ENCODE results near the gene CRIM1.

DNA sequence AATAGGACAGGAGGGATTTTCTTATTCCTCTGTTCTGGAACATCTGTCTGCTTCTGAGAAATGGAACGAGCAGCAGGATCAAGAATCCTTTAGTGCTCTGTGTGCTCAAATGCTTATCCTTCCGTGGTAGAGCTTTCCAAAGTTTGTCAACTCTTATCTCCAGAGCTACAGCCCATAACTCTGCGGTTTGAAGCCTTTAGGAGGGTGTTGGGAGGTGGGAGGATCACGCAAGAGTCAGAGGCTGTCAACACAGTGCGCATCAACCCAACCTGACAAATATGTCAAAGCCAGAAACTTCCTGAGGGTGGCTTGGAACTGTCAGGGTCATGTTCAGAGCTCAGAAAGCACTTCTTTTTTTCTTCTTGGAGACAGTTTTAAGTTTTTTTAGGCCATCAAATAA, 95.9 kb downstream of the CRIM1 start:
- no peak for TF ChIP-seq CREB5 (CRISPR knock-in tag; IDR thresholded peaks at IDR 0.05; ENCODE audit: low read depth)
- TF ChIP-seq OSR1 (CRISPR knock-in tag; IDR thresholded peaks at IDR 0.05), result no peak
- TF ChIP-seq BACH2 (CRISPR knock-in tag; IDR thresholded peaks at IDR 0.05; ENCODE audit: borderline replicate concordance), result no peak
- no peak for TF ChIP-seq ISL1 (CRISPR knock-in tag; IDR thresholded peaks at IDR 0.05)
- no peak for TF ChIP-seq ZFP30 (CRISPR knock-in tag; IDR thresholded peaks at IDR 0.05)
- no peak for TF ChIP-seq ARNTL (CRISPR knock-in tag; IDR thresholded peaks at IDR 0.05; ENCODE audit: borderline replicate concordance, low read depth)
- TF ChIP-seq ZFP3 (CRISPR knock-in tag; IDR thresholded peaks at IDR 0.05), result no peak
- no peak for TF ChIP-seq ZNF565 (CRISPR knock-in tag; conservative IDR thresholded peaks at IDR 0.05; ENCODE audit: low read depth)
- TF ChIP-seq TOX (CRISPR knock-in tag; IDR thresholded peaks at IDR 0.05; ENCODE audit: borderline replicate concordance), result no peak
